ENCODE results near the gene SNRPD3. TPM values are rescaled to one million over a fixed set of nuclear protein-coding genes. Genes with fewer than 3 reads are reported as not detected.
"Not testable (repeated sequence)": the region's sequence is repeated elsewhere in the genome, so short reads cannot be mapped to it uniquely, and the experiment has no call there.

SNRPD3 gene
- total RNA-seq, 6 experiments from 2014 or later = 98.9 to 108 (median 104) TPM

GRCh38 chr22:24543679-24544243 is 12.0 kb upstream of the SNRPD3 start:
- DNase-seq = no peak

GRCh38 chr22:24548812-24549211 is 7.0 kb upstream of the SNRPD3 start:
- peaks cover 42% of the 10 kb centered on the region for H3K4me1 Mint-ChIP-seq (ENCODE audit: low read depth)
- H3K9me3 Mint-ChIP-seq = no peaks in the 10 kb centered on the region
- no peak overlapping the region for H3K27ac Mint-ChIP-seq
- TF ChIP-seq CTCF (IDR thresholded peaks at IDR 0.05) = no peak
- H3K4me3 Mint-ChIP-seq = no peak overlapping the region
- H3K27me3 Mint-ChIP-seq (ENCODE audit: insufficient read depth) = no peaks in the 10 kb centered on the region; the same call in 1 of the 2 replicates
- DNase-seq = no peak
- H3K36me3 Mint-ChIP-seq (ENCODE audit: low read depth) = peaks cover 25% of the 10 kb centered on the region

More at GRCh38 chr22:24543679-24544243, 12.0 kb upstream of the SNRPD3 start:
- Mint-ChIP-seq H3K9me3 (no peaks in the 10 kb centered on the region), H3K4me3 (no peak overlapping the region), H3K27ac (no peak overlapping the region), H3K27me3 (ENCODE audit: insufficient read depth) (no peaks in the 10 kb centered on the region; the same call in 1 of the 2 replicates), H3K4me1 (ENCODE audit: low read depth) (peaks cover 15% of the 10 kb centered on the region), H3K36me3 (ENCODE audit: low read depth) (peaks cover 26% of the 10 kb centered on the region)
- no peak for TF ChIP-seq CTCF (IDR thresholded peaks at IDR 0.05)

- H3K4me3 Mint-ChIP-seq = no peak overlapping the region
- H3K9me3 Mint-ChIP-seq = no peaks in the 10 kb centered on the region
- no peak for TF ChIP-seq CTCF (IDR thresholded peaks at IDR 0.05)
- H3K27ac Mint-ChIP-seq = peak overlapping the region; percentile 45; the same call in 1 of the 2 replicates
- no peaks in the 10 kb centered on the region; the same call in 1 of the 2 replicates for H3K27me3 Mint-ChIP-seq (ENCODE audit: insufficient read depth)
- peaks cover 25% of the 10 kb centered on the region for H3K36me3 Mint-ChIP-seq (ENCODE audit: low read depth)
- H3K4me1 Mint-ChIP-seq (ENCODE audit: low read depth) = peaks cover 36% of the 10 kb centered on the region
- DNase-seq = no peak
Measured at GRCh38 chr22:24550028-24550901, 5.5 kb upstream of the SNRPD3 start.

- no peaks in the 10 kb centered on the region for H3K9me3 Mint-ChIP-seq
- peaks cover 27% of the 10 kb centered on the region for H3K36me3 Mint-ChIP-seq (ENCODE audit: low read depth)
- H3K27ac Mint-ChIP-seq = peak overlapping the region; percentile 45; the same call in 1 of the 2 replicates
- no peak for DNase-seq
- H3K4me3 Mint-ChIP-seq = no peak overlapping the region
- no peak for TF ChIP-seq CTCF (IDR thresholded peaks at IDR 0.05)
- H3K27me3 Mint-ChIP-seq (ENCODE audit: insufficient read depth) = peaks cover 3% of the 10 kb centered on the region
- peaks cover 34% of the 10 kb centered on the region for H3K4me1 Mint-ChIP-seq (ENCODE audit: low read depth)
Measured at GRCh38 chr22:24550902-24551435, 4.8 kb upstream of the SNRPD3 start.

- Mint-ChIP-seq H3K4me3 (peak overlapping the region; percentile 97), H3K27ac (peak overlapping the region; percentile 94), H3K4me1 (ENCODE audit: low read depth) (peaks cover 39% of the 10 kb centered on the region), H3K36me3 (ENCODE audit: low read depth) (peaks cover 21% of the 10 kb centered on the region)
- H3K27me3 Mint-ChIP-seq (ENCODE audit: insufficient read depth); H3K9me3 Mint-ChIP-seq; DNase-seq: not testable (repeated sequence)
Measured at GRCh38 chr22:24552503-24553286, 3.1 kb upstream of the SNRPD3 start.

Measured in HFFc6 (cell line).